GM10248 (cell line): ENCODE results near the gene FAM216B.

ENCODE experiments used
- CTCF ChIA-PET: fragments of 300-600 bp; sonication (Branson Sonifier 250); formaldehyde crosslinking; extraction: SDS; loops from one replicate; lab custom pipeline; 2021; ENCODE audit warnings: antibody characterized with exemption; lab: Yijun Ruan, JAX
- POLR2A ChIA-PET: fragments of 350-650 bp; sonication (Branson Sonifier 250); formaldehyde crosslinking; extraction: SDS; loops from one replicate; lab custom pipeline; 2020; ENCODE audit warnings: antibody characterized with exemption; lab: Yijun Ruan, JAX
- DNase-seq: peaks from one replicate; pipeline ENCODE4 v3.0.0; 2012; ENCODE audit errors: extremely low spot score
- CTCF ChIP-seq: IDR thresholded peaks from 2 replicates; pipeline ENCODE4 v1.5.1; 2012; ENCODE audit warnings: mild to moderate bottlenecking, low read depth; ENCODE audit errors: extremely low read depth, missing control alignments, control extremely low read depth

The FAM216B gene

GRCh38 chr13:42781352-42781751 lies at the start of gene FAM216B:
Gene FAM216B, plus strand, starts transcription at chr13:42781584. Its CDS starts 2,484 bp downstream, at chr13:42784068.
- no peak for TF ChIP-seq CTCF
- POLR2A ChIA-PET = no interaction called here
- no peak for DNase-seq
- CTCF ChIA-PET = no interaction called here

- CTCF ChIA-PET = interaction anchor here (1.7 kb wide), 1 partner anchor 12 kb away, joined by 3 read pairs; no protein-coding TSS in a partner anchor
- POLR2A ChIA-PET = no interaction called here
- DNase-seq = no peak
- TF ChIP-seq CTCF = no peak
Observed at GRCh38 chr13:42732073-42732472, 49.3 kb upstream of the FAM216B start.

GRCh38 chr13:42733046-42733445 lies 48.3 kb upstream of the FAM216B start:
- DNase-seq = no peak
- POLR2A ChIA-PET = no interaction called here
- CTCF ChIA-PET = interaction anchor here (1.2 to 1.7 kb wide), 2 partner anchors 13 to 20 kb away, joined by 3 read pairs; no protein-coding TSS in a partner anchor
- no peak for TF ChIP-seq CTCF

- no peak for TF ChIP-seq CTCF
- no peak for DNase-seq
- CTCF ChIA-PET = no interaction called here
- POLR2A ChIA-PET = no interaction called here
Observed at GRCh38 chr13:42735010-42735409, 46.4 kb upstream of the FAM216B start.

GRCh38 chr13:42740753-42741152 lies 40.6 kb upstream of the FAM216B start:
- DNase-seq = no peak
- ChIA-PET CTCF (interaction anchor here (1.4 to 2.7 kb wide), 2 partner anchors 19 to 22 kb away, joined by 4 to 10 read pairs; no protein-coding TSS in a partner anchor), POLR2A (no interaction called here)
- no peak for TF ChIP-seq CTCF

GRCh38 chr13:42741914-42742313 lies 39.5 kb upstream of the FAM216B start:
- ChIA-PET CTCF (interaction anchor here (1.0 to 1.1 kb wide), 2 partner anchors 20 to 23 kb away, joined by 3 read pairs; no protein-coding TSS in a partner anchor), POLR2A (no interaction called here)
- TF ChIP-seq CTCF = no peak
- no peak for DNase-seq
